ENCODE results near the gene LGR4. TPM values are rescaled to one million over a fixed set of nuclear protein-coding genes. Genes with fewer than 3 reads are reported as not detected.

The LGR4 gene
- total and polyA plus RNA-seq, 9 of the 15 experiments (the other 6 are each of a cell fraction or from before 2014, with no cell fraction given): 0.94 to 10.1 (median 5.8) TPM

GRCh38 chr11:27420722-27421572 is 51.6 kb downstream of the LGR4 start (continued):
- TF ChIP-seq, protein P1, sequence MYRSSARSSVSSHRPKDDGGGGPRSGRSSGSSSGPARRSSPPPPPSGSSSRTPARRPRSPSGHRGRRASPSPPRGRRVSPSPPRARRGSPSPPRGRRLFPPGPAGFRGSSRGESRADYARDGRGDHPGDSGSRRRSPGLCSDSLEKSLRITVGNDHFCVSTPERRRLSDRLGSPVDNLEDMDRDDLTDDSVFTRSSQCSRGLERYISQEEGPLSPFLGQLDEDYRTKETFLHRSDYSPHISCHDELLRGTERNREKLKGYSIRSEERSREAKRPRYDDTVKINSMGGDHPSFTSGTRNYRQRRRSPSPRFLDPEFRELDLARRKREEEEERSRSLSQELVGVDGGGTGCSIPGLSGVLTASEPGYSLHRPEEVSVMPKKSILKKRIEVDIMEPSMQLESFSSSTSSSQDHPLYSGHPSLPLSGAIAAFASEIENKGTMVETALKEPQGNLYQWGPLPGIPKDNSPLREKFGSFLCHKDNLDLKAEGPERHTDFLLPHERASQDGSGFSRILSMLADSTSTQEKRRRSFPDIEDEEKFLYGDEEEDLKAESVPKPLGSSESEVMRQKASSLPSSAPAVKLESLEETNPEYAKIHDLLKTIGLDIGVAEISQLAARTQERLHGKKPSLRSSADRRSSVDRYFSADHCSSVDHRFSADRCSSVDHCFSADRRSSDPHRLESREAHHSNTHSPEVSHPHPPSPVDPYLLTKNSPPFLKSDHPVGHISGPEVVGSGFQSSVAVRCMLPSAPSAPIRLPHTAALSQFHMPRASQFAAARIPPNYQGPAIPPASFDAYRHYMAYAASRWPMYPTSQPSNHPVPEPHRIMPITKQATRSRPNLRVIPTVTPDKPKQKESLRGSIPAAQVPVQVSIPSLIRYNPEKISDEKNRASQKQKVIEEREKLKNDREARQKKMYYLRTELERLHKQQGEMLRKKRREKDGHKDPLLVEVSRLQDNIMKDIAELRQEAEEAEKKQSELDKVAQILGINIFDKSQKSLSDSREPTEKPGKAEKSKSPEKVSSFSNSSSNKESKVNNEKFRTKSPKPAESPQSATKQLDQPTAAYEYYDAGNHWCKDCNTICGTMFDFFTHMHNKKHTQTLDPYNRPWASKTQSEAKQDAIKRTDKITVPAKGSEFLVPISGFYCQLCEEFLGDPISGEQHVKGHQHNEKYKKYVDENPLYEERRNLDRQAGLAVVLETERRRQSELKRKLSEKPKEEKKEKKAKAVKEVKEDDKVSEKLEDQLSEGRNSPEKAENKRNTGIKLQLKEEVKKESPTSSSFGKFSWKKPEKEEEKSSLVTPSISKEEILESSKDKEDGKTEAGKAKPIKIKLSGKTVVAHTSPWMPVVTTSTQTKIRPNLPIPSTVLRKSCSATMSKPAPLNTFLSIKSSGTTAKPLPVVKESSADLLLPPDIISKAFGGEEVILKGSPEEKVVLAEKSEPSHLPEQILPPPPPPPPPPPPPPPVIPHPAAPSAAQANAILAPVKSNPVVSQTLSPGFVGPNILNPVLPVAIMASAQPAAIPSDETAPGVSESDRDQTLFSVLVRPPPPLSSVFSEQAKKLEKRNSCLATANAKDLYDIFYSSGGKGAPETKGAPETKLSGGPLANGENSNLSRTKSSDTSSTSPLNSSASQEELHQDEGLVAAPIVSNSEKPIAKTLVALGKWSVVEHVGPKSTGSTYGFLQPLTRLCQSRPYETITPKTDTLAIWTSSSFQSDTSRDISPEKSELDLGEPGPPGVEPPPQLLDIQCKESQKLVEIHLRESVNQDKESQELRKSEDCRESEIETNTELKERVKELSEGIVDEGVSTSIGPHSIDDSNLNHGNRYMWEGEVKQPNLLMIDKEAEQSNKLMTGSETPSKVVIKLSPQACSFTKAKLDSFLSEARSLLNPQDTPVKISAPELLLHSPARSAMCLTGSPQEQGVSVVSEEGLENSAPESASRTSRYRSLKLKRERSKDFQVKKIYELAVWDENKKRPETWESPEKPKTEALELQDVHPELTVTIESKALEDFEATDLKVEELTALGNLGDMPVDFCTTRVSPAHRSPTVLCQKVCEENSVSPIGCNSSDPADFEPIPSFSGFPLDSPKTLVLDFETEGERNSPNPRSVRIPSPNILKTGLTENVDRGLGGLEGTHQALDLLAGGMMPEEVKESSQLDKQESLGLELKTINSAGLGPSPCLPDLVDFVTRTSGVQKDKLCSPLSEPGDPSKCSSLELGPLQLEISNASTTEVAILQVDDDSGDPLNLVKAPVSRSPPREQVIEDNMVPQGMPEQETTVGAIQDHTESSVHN (IDR thresholded peaks at IDR 0.05; ENCODE audit: borderline replicate concordance in 1 of 2, low read depth in 1 of 2): peak in 1 of 2 experiments; percentile 64; a peak in 1 of 4 replicates
- no peak for TF ChIP-seq ZNF282 (CRISPR knock-in tag; IDR thresholded peaks at IDR 0.05)
- no peak for TF ChIP-seq ZZZ3 (IDR thresholded peaks at IDR 0.05)
- TF ChIP-seq ZNF41 (CRISPR knock-in tag; conservative IDR thresholded peaks at IDR 0.05): 0 out of 2 replicates have a peak, but pooled peaks have one; percentile 41
- TF ChIP-seq, protein P2, sequence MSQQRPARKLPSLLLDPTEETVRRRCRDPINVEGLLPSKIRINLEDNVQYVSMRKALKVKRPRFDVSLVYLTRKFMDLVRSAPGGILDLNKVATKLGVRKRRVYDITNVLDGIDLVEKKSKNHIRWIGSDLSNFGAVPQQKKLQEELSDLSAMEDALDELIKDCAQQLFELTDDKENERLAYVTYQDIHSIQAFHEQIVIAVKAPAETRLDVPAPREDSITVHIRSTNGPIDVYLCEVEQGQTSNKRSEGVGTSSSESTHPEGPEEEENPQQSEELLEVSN (IDR thresholded peaks at IDR 0.05; ENCODE audit: borderline replicate concordance in 1 of 2, extremely low read depth in 1 of 2, insufficient read depth in 1 of 2, insufficient read length in 1 of 2, low read depth in 1 of 2, low read length in 1 of 2, poor library complexity in 1 of 2, severe bottlenecking in 1 of 2): no peak
- TF ChIP-seq TCF7L2 (IDR thresholded peaks at IDR 0.05; ENCODE audit: low read depth, low read length): no peak
- TF ChIP-seq MEF2D (tag; conservative IDR thresholded peaks at IDR 0.05; ENCODE audit: low read depth): no peak; the same call in 1 of the 2 replicates
- TF ChIP-seq SIN3B (IDR thresholded peaks at IDR 0.05; ENCODE audit: low read depth): no peak
- TF ChIP-seq DIDO1 (tag; IDR thresholded peaks at IDR 0.05; ENCODE audit: low read depth): no peak
- peak; percentile 61 for TF ChIP-seq MTA3 (IDR thresholded peaks at IDR 0.05; ENCODE audit: borderline replicate concordance)
- no peak for TF ChIP-seq ARHGAP35 (IDR thresholded peaks at IDR 0.05; ENCODE audit: partially characterized antibody)
- no peak for TF ChIP-seq ZNF518B (CRISPR knock-in tag; IDR thresholded peaks at IDR 0.05)
- no peak for TF ChIP-seq ZNF551 (CRISPR knock-in tag; IDR thresholded peaks at IDR 0.05)
- no peak for TF ChIP-seq ZNF347 (CRISPR knock-in tag; IDR thresholded peaks at IDR 0.05; ENCODE audit: low read depth)
